Dermis microvascular lymphatic vessel endothelial cell (primary cell): ENCODE results near the gene LAMA2. TPM values are rescaled to one million over a fixed set of nuclear protein-coding genes. Genes with fewer than 3 reads are reported as not detected.

ENCODE experiments used
- DNase-seq, 2 donors: peaks; one replicate each; pipeline versions ENCODE4 v3.0.0 to v3.0.0-alpha.2; 2010; ENCODE audit warnings: low read depth in 2 of 2
- total RNA-seq: library from RNA; depleted of rRNA; stranded (reverse); fragments of >200 nt; gene quantifications from 2 replicates; pipeline ENCODE4 v1.2.1, GENCODE V29; 2014

Gene LAMA2
- total RNA-seq, result 0.13 and 0.64 TPM in 2 replicates

- peak in 1 of 2 donors; percentile 61 for DNase-seq
Observed at GRCh38 chr6:128882991-128883611, at the start of gene LAMA2. Gene LAMA2, plus strand, starts transcription at chr6:128883138. Its CDS starts 108 bp downstream, at chr6:128883246.

- no peak for DNase-seq
Observed at GRCh38 chr6:128836761-128837160, 46.2 kb upstream of the LAMA2 start.

- no peak for DNase-seq
Observed at GRCh38 chr6:128841518-128841917, 41.4 kb upstream of the LAMA2 start.

GRCh38 chr6:128844598-128844997 is 38.3 kb upstream of the LAMA2 start:
- no peak for DNase-seq

- no peak for DNase-seq
Observed at GRCh38 chr6:128847431-128848210, 35.3 kb upstream of the LAMA2 start.

- no peak for DNase-seq
Observed at GRCh38 chr6:128848212-128848935, 34.6 kb upstream of the LAMA2 start.

GRCh38 chr6:128855581-128856085 is 27.3 kb upstream of the LAMA2 start:
- DNase-seq, result no peak

GRCh38 chr6:128857806-128858205 is 25.1 kb upstream of the LAMA2 start:
- DNase-seq, result no peak

- no peak for DNase-seq
Observed at GRCh38 chr6:128860782-128861181, 22.2 kb upstream of the LAMA2 start.

GRCh38 chr6:128863983-128864382 is 19.0 kb upstream of the LAMA2 start:
- no peak for DNase-seq

- DNase-seq, result no peak
Observed at GRCh38 chr6:128870746-128871145, 12.2 kb upstream of the LAMA2 start.

- no peak for DNase-seq
Observed at GRCh38 chr6:128874863-128875262, 8.1 kb upstream of the LAMA2 start.

- no peak for DNase-seq
Observed at GRCh38 chr6:128882560-128882959, 378 bp upstream of the LAMA2 start.

GRCh38 chr6:128883906-128884305 is 968 bp downstream of the LAMA2 start:
- DNase-seq, result no peak

- DNase-seq, result no peak
Observed at GRCh38 chr6:128885381-128885780, 2.4 kb downstream of the LAMA2 start.

GRCh38 chr6:128886706-128887105 is 3.8 kb downstream of the LAMA2 start:
- DNase-seq, result no peak

- DNase-seq, result no peak
Observed at GRCh38 chr6:128888444-128889175, 5.7 kb downstream of the LAMA2 start.

GRCh38 chr6:128889870-128890269 is 6.9 kb downstream of the LAMA2 start:
- no peak for DNase-seq

GRCh38 chr6:128892079-128892478 is 9.1 kb downstream of the LAMA2 start:
- no peak for DNase-seq

- no peak for DNase-seq
Observed at GRCh38 chr6:128899341-128900050, 16.6 kb downstream of the LAMA2 start.

GRCh38 chr6:128903715-128904114 is 20.8 kb downstream of the LAMA2 start:
- DNase-seq, result no peak
